Measurements from ENCODE around the gene SLC38A10. TPM values are rescaled to one million over a fixed set of nuclear protein-coding genes. Genes with fewer than 3 reads are reported as not detected.

SLC38A10 gene
- total RNA-seq, 2 experiments from 2014 or later: 56.0 to 147 TPM

DNA sequence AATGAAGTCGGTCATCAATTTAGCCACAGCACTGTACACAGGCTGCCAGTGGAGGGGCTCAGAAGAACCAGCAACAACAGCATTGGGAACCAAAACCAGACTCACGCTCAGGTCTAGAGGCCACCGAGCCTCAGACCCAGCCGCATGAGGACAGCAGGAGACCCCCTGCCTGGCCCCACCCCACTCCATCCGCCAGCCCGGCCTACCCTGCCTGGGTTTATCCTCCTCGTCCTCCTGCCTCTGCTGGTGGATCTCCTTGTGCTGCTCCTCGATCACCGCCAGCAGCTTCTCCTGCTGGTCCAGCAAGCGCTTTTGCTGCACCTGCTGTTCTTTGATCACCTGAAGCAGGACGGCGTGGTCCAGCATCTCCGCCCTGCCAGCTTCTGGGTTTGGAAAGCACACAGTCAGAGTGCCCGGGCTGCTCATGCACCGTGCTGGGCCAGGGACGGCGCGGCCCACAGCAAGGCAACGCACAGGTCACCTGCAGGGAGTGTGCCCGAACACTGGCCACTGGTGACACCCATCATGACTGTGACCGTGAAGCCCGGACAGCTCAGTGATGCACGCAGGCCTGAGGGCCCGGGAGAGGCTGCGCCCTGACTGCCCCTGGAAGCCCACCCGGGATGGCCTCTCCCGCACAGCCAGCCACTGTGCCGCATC is 48.3 kb downstream of the SLC38A10 start:
- TF ChIP-seq EZH2phosphoT487 (IDR thresholded peaks at IDR 0.05; ENCODE audit: borderline replicate concordance, low read depth, low read length): no peak
- BruUV-seq (replicated peaks): no TSS peak
- Histone ChIP-seq H3K27ac (ENCODE audit: low read depth, low read length, poor library complexity, severe bottlenecking) (no peak overlapping the region), H3K4me2 (ENCODE audit: low read length) (no peak overlapping the region), H3K79me2 (ENCODE audit: insufficient read depth, low read depth, low read length) (no peaks in the 10 kb centered on the region), H2AFZ (ENCODE audit: low read length) (no peak overlapping the region), H3K4me3 (ENCODE audit: low read depth, low read length, poor library complexity, severe bottlenecking) (no peak overlapping the region), H3K9me3 (ENCODE audit: low read length) (no peaks in the 10 kb centered on the region), H3K36me3 (ENCODE audit: insufficient read depth, low read length) (peaks cover 37% of the 10 kb centered on the region), H3K4me1 (ENCODE audit: insufficient read depth, low read length, poor library complexity, severe bottlenecking) (peaks cover 44% of the 10 kb centered on the region), H3K9me2 (ENCODE audit: insufficient read depth, low read length) (no peaks in the 10 kb centered on the region), H4K20me1 (ENCODE audit: insufficient read depth, low read length) (peaks cover 4% of the 10 kb centered on the region; the same call in 1 of the 2 replicates)
- DNase-seq (ENCODE audit: low spot score): no peak
- POLR2A ChIA-PET: interaction anchor here (0.6 kb wide), 1 partner anchor 1097 kb away, joined by 3 read pairs; no protein-coding TSS in a partner anchor
- CTCF ChIA-PET (ENCODE audit: unreplicated experiment): interaction anchor here (0.6 kb wide), 1 partner anchor 48 kb away, joined by 4 read pairs; the partner anchor contains the start of gene SLC38A10
- intact Hi-C loops (cut with micrococcal nuclease; ENCODE audit: unreplicated experiment): no loop called here

DNA sequence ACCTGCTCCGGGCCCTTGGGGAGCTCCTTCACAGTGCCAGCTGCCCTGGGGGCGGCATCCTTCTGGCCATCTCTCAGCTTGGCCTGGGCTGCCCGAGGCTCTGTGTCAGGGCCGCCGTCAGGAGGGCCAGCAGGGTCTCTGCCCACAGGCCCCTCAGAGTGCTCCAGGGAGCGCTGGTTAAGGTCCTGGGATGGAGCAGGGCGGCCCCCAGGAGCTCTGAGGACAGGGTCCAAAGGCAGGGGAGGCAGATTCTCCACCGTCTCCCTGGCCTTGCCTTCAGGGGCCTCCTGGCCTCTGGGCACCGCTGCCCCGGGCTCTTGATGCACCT is 48.8 kb downstream of the SLC38A10 start:
- Histone ChIP-seq H3K9me3 (ENCODE audit: low read length) (no peaks in the 10 kb centered on the region), H3K9me2 (ENCODE audit: insufficient read depth, low read length) (no peaks in the 10 kb centered on the region), H3K4me1 (ENCODE audit: insufficient read depth, low read length, poor library complexity, severe bottlenecking) (peaks cover 44% of the 10 kb centered on the region), H3K36me3 (ENCODE audit: insufficient read depth, low read length) (peaks cover 42% of the 10 kb centered on the region), H2AFZ (ENCODE audit: low read length) (no peak overlapping the region), H3K79me2 (ENCODE audit: insufficient read depth, low read depth, low read length) (peaks cover 1% of the 10 kb centered on the region; the same call in 1 of the 2 replicates), H3K27ac (ENCODE audit: low read depth, low read length, poor library complexity, severe bottlenecking) (no peak overlapping the region), H3K4me2 (ENCODE audit: low read length) (no peak overlapping the region), H4K20me1 (ENCODE audit: insufficient read depth, low read length) (peaks cover 5% of the 10 kb centered on the region; the same call in 1 of the 2 replicates), H3K4me3 (ENCODE audit: low read depth, low read length, poor library complexity, severe bottlenecking) (no peak overlapping the region)
- intact Hi-C loops (cut with micrococcal nuclease; ENCODE audit: unreplicated experiment): no loop called here
- ChIA-PET CTCF (ENCODE audit: unreplicated experiment) (interaction anchor here (0.6 kb wide), 1 partner anchor 49 kb away, joined by 4 read pairs; the partner anchor contains the start of gene SLC38A10), POLR2A (no interaction called here)
- no TSS peak for BruUV-seq (replicated peaks)
- TF ChIP-seq EZH2phosphoT487 (IDR thresholded peaks at IDR 0.05; ENCODE audit: borderline replicate concordance, low read depth, low read length): no peak
- no peak for TF ChIP-seq CTCF (conservative IDR thresholded peaks at IDR 0.05; ENCODE audit: low read length)
- DNase-seq (ENCODE audit: low spot score): no peak

GRCh38 chr17:81245665-81246342 is 49.3 kb downstream of the SLC38A10 start:
- no peak overlapping the region for H3K27ac ChIP-seq (ENCODE audit: low read depth, low read length, poor library complexity, severe bottlenecking)
- peaks cover 5% of the 10 kb centered on the region; the same call in 1 of the 2 replicates for H4K20me1 ChIP-seq (ENCODE audit: insufficient read depth, low read length)
- intact Hi-C loops (cut with micrococcal nuclease; ENCODE audit: unreplicated experiment): no loop called here
- ChIA-PET POLR2A (no interaction called here), CTCF (ENCODE audit: unreplicated experiment) (no interaction called here)
- no peak overlapping the region for H2AFZ ChIP-seq (ENCODE audit: low read length)
- H3K4me1 ChIP-seq (ENCODE audit: insufficient read depth, low read length, poor library complexity, severe bottlenecking): peaks cover 44% of the 10 kb centered on the region
- no peaks in the 10 kb centered on the region for H3K9me3 ChIP-seq (ENCODE audit: low read length)
- BruUV-seq (replicated peaks): no TSS peak
- H3K79me2 ChIP-seq (ENCODE audit: insufficient read depth, low read depth, low read length): peaks cover 6% of the 10 kb centered on the region; the same call in 1 of the 2 replicates
- DNase-seq (ENCODE audit: low spot score): no peak
- H3K4me3 ChIP-seq (ENCODE audit: low read depth, low read length, poor library complexity, severe bottlenecking): no peak overlapping the region
- H3K4me2 ChIP-seq (ENCODE audit: low read length): no peak overlapping the region
- H3K36me3 ChIP-seq (ENCODE audit: insufficient read depth, low read length): peaks cover 47% of the 10 kb centered on the region
- no peak for TF ChIP-seq EZH2phosphoT487 (IDR thresholded peaks at IDR 0.05; ENCODE audit: borderline replicate concordance, low read depth, low read length)
- no peak for TF ChIP-seq CTCF (conservative IDR thresholded peaks at IDR 0.05; ENCODE audit: low read length)
- H3K9me2 ChIP-seq (ENCODE audit: insufficient read depth, low read length): no peaks in the 10 kb centered on the region

Measured in OCI-LY7 (cell line).